Gastroesophageal sphincter (tissue), 3 donors: ENCODE results near the gene PAK2.

Experiments
- CTCF ChIP-seq, 4 experiments: fragments of 200-600 bp in 2 of 4; fragments of 450-650 bp in 2 of 4; sonication (generic) in 1 of 4; IDR thresholded peaks; one replicate each; pipeline ENCODE4 v1.5.1; 2017 to 2019; ENCODE audit warnings: antibody characterized with exemption in 4 of 4, mild to moderate bottlenecking in 2 of 4, moderate library complexity in 2 of 4
- EP300 ChIP-seq: sonication (generic); formaldehyde crosslinking; IDR thresholded peaks from one replicate; pipeline ENCODE4 v1.6.1; 2017; ENCODE audit warnings: antibody characterized with exemption, mild to moderate bottlenecking
- POLR2A ChIP-seq, 2 donors: fragments of 450-650 bp; IDR thresholded peaks; one replicate each; pipeline ENCODE4 v1.6.1; 2017; ENCODE audit warnings: antibody characterized with exemption in 2 of 2, mild to moderate bottlenecking in 2 of 2, moderate library complexity in 1 of 2
- POLR2AphosphoS5 ChIP-seq: sonication (generic); formaldehyde crosslinking; IDR thresholded peaks from one replicate; pipeline ENCODE4 v1.6.1; 2017; ENCODE audit warnings: antibody characterized with exemption

DNA sequence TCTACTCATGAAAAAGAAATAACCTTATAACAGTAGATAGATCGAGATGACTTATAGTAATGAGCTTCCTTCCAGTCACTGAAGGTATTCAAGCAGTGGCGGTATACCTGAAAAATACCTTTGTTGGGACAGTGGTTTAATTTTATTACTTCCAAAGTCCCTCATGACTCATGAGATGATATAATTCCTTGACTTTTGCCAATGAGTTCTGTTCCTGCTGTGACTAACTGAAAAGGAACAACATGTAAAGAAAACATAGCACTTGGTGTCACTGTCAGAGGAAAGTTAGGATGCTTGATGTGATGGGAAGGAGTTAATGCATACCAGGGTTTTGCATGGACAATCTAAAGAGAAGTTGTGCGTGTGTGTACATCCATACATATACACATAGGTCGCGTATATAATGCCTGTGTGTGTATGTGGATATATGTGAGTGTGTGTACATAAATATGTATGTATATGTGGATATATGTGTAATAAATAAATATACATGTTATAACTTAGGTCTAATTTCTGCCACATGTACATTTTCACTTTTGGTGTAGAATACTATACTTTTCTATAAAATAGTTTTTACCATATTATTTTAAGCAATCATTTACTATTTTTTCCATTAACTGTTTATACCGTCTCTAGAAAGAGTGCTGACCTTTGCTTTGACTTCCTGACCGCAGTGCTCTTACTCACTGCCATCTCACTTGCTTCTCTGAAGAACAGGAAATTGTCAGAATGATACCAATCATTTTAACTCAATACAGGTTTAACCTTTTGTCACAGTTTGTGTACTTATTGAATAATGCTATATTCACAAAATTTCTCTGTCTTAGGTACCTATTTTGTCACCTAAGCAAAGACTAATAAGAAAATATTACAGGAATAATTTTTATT, 12.6 kb upstream of the PAK2 start:
- TF ChIP-seq POLR2A (IDR thresholded peaks at IDR 0.05) = no peak
- no peak for TF ChIP-seq POLR2AphosphoS5
- TF ChIP-seq CTCF (IDR thresholded peaks at IDR 0.05) = no peak
- TF ChIP-seq EP300 = no peak
